GM12892 (cell line): Measurements from ENCODE around the gene PPP1R3E.

Experiments
- POLR2A ChIP-seq: IDR thresholded peaks from 2 replicates; pipeline ENCODE4 v1.6.1; 2011; ENCODE audit warnings: low read depth, low read length, control low read depth
- POLR2AphosphoS5 ChIP-seq: IDR thresholded peaks from 2 replicates; pipeline ENCODE4 v1.6.1; 2011; ENCODE audit warnings: low read depth, low read length, control low read depth
- TAF1 ChIP-seq: IDR thresholded peaks from 2 replicates; pipeline ENCODE4 v1.6.1; 2011; ENCODE audit warnings: low read depth, mild to moderate bottlenecking, control low read depth, low read length, borderline replicate concordance

DNA sequence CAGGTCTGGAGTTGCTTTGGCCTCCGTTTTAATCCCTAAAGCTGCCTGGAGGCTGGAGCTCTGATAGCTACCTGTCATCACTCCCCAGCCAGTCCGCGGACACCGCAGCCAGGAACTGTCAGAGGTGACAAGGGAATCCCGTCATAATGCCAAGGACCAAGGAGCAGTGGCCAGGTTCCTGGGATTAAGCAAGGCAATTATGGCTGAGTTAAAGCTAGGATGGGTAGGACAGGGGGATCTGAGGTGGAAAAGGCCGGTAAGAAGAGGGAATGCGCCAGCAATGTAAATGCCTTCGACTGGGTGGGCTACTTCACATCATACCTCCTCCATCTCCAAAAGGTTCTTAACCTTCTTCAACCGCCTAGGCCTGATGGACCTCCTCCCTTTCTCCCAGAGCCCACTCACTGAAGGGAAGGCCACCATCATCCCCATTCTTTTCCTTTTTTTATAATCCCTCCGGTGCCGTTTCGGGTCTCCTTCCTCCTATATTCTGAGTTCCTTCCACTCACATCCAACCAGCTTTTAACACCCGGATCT is 1.9 kb downstream of the PPP1R3E start:
- TF ChIP-seq POLR2A (no peak), TAF1 (no peak), POLR2AphosphoS5 (0 out of 2 replicates have a peak, but pooled peaks have one; percentile 42)
